CD4-positive, alpha-beta T cell treated with Interleukin-17A for 4 hours (primary cell): Measurements from ENCODE around the gene GRM3.

Experiments used
- DNase-seq: peaks from one replicate; pipeline ENCODE4 v3.0.0-alpha.2; 2020; ENCODE audit warnings: mixed read lengths

Gene GRM3

GRCh38 chr7:86790383-86790782 lies 146.7 kb downstream of the GRM3 start:
- DNase-seq = no peak

- no peak for DNase-seq
Measured at GRCh38 chr7:86792260-86792659, 148.6 kb downstream of the GRM3 start.

GRCh38 chr7:86793136-86793535 lies 149.4 kb downstream of the GRM3 start:
- DNase-seq = no peak

- no peak for DNase-seq
Measured at GRCh38 chr7:86814661-86815379, 171.1 kb downstream of the GRM3 start.

- no peak for DNase-seq
Measured at GRCh38 chr7:86815556-86815955, 171.8 kb downstream of the GRM3 start.

- DNase-seq = no peak
Measured at GRCh38 chr7:86818903-86819302, 175.2 kb downstream of the GRM3 start.

GRCh38 chr7:86823769-86824168 lies 180.1 kb downstream of the GRM3 start:
- DNase-seq = no peak

- DNase-seq = no peak
Measured at GRCh38 chr7:86825264-86825663, 181.6 kb downstream of the GRM3 start.

- no peak for DNase-seq
Measured at GRCh38 chr7:86826948-86827347, 183.2 kb downstream of the GRM3 start.

- DNase-seq = no peak
Measured at GRCh38 chr7:86833360-86833759, 189.7 kb downstream of the GRM3 start.

- no peak for DNase-seq
Measured at GRCh38 chr7:86837235-86837634, 193.5 kb downstream of the GRM3 start.

GRCh38 chr7:86844608-86845007 lies 200.9 kb downstream of the GRM3 start:
- DNase-seq = no peak

GRCh38 chr7:86846494-86847190 lies 202.9 kb downstream of the GRM3 start:
- no peak for DNase-seq

GRCh38 chr7:86848226-86848625 lies 204.5 kb downstream of the GRM3 start:
- DNase-seq = no peak

- no peak for DNase-seq
Measured at GRCh38 chr7:86851566-86851965, 207.9 kb downstream of the GRM3 start.

GRCh38 chr7:86863452-86863851 lies 219.7 kb downstream of the GRM3 start:
- no peak for DNase-seq

- DNase-seq = no peak
Measured at GRCh38 chr7:86867163-86867762, 223.6 kb downstream of the GRM3 start.

- no peak for DNase-seq
Measured at GRCh38 chr7:86876146-86876545, 232.4 kb downstream of the GRM3 start.

- DNase-seq = no peak
Measured at GRCh38 chr7:86884152-86884551, 240.4 kb downstream of the GRM3 start.

GRCh38 chr7:86889501-86889900 lies 245.8 kb downstream of the GRM3 start:
- no peak for DNase-seq

GRCh38 chr7:86898171-86898570 lies 254.5 kb downstream of the GRM3 start:
- no peak for DNase-seq

GRCh38 chr7:86900886-86901285 lies 257.2 kb downstream of the GRM3 start:
- no peak for DNase-seq

GRCh38 chr7:86904949-86905834 lies 261.5 kb downstream of the GRM3 start:
- no peak for DNase-seq
